ENCODE data around the gene GRPEL1.

Gene GRPEL1

DNA sequence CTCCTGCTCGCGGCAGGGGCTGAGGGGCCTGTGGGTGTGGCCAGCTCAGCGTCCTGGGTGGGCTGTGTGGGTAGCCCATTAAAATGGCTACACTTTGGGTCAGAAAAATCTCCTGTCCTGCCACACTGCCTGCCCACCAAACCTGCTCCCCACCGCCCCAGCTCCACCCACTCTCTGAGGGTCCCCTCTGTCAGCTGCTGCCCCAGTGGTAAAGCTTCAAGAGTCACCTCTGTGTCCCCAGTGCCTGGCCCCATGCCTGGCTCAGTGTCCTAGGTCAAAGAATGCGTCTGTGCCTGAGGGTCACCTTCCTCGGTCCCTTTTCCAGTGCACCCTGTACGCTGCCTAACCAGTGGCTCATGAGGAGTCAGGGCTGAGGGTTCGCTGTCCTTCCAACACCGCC, 49.6 kb downstream of the GRPEL1 start:
- no peak for TF ChIP-seq ESRRG (CRISPR knock-in tag; IDR thresholded peaks at IDR 0.05)
- TF ChIP-seq, protein P1, sequence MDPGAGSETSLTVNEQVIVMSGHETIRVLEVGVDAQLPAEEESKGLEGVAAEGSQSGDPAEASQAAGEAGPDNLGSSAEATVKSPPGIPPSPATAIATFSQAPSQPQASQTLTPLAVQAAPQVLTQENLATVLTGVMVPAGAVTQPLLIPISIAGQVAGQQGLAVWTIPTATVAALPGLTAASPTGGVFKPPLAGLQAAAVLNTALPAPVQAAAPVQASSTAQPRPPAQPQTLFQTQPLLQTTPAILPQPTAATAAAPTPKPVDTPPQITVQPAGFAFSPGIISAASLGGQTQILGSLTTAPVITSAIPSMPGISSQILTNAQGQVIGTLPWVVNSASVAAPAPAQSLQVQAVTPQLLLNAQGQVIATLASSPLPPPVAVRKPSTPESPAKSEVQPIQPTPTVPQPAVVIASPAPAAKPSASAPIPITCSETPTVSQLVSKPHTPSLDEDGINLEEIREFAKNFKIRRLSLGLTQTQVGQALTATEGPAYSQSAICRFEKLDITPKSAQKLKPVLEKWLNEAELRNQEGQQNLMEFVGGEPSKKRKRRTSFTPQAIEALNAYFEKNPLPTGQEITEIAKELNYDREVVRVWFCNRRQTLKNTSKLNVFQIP (CRISPR knock-in tag; IDR thresholded peaks at IDR 0.05; ENCODE audit: borderline replicate concordance, low read depth): no peak
- no peak for TF ChIP-seq TOX (CRISPR knock-in tag; IDR thresholded peaks at IDR 0.05; ENCODE audit: borderline replicate concordance)
- TF ChIP-seq CSDC2 (CRISPR knock-in tag; IDR thresholded peaks at IDR 0.05): no peak
- TF ChIP-seq ISL1 (CRISPR knock-in tag; IDR thresholded peaks at IDR 0.05): no peak
- TF ChIP-seq, protein P2, sequence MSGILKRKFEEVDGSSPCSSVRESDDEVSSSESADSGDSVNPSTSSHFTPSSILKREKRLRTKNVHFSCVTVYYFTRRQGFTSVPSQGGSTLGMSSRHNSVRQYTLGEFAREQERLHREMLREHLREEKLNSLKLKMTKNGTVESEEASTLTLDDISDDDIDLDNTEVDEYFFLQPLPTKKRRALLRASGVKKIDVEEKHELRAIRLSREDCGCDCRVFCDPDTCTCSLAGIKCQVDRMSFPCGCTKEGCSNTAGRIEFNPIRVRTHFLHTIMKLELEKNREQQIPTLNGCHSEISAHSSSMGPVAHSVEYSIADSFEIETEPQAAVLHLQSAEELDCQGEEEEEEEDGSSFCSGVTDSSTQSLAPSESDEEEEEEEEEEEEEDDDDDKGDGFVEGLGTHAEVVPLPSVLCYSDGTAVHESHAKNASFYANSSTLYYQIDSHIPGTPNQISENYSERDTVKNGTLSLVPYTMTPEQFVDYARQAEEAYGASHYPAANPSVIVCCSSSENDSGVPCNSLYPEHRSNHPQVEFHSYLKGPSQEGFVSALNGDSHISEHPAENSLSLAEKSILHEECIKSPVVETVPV (CRISPR knock-in tag; IDR thresholded peaks at IDR 0.05): no peak
- TF ChIP-seq ZNF8 (CRISPR knock-in tag; IDR thresholded peaks at IDR 0.05): no peak
- TF ChIP-seq ZNF565 (CRISPR knock-in tag; conservative IDR thresholded peaks at IDR 0.05; ENCODE audit: low read depth): no peak
- no peak for TF ChIP-seq ZFP30 (CRISPR knock-in tag; IDR thresholded peaks at IDR 0.05)
- no peak for TF ChIP-seq BACH2 (CRISPR knock-in tag; IDR thresholded peaks at IDR 0.05; ENCODE audit: borderline replicate concordance)
- TF ChIP-seq ZNF70 (CRISPR knock-in tag; IDR thresholded peaks at IDR 0.05): no peak
- TF ChIP-seq, protein P3, sequence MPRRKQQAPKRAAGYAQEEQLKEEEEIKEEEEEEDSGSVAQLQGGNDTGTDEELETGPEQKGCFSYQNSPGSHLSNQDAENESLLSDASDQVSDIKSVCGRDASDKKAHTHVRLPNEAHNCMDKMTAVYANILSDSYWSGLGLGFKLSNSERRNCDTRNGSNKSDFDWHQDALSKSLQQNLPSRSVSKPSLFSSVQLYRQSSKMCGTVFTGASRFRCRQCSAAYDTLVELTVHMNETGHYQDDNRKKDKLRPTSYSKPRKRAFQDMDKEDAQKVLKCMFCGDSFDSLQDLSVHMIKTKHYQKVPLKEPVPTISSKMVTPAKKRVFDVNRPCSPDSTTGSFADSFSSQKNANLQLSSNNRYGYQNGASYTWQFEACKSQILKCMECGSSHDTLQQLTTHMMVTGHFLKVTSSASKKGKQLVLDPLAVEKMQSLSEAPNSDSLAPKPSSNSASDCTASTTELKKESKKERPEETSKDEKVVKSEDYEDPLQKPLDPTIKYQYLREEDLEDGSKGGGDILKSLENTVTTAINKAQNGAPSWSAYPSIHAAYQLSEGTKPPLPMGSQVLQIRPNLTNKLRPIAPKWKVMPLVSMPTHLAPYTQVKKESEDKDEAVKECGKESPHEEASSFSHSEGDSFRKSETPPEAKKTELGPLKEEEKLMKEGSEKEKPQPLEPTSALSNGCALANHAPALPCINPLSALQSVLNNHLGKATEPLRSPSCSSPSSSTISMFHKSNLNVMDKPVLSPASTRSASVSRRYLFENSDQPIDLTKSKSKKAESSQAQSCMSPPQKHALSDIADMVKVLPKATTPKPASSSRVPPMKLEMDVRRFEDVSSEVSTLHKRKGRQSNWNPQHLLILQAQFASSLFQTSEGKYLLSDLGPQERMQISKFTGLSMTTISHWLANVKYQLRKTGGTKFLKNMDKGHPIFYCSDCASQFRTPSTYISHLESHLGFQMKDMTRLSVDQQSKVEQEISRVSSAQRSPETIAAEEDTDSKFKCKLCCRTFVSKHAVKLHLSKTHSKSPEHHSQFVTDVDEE (CRISPR knock-in tag; IDR thresholded peaks at IDR 0.05): no peak
- no peak for ATAC-seq

DNA sequence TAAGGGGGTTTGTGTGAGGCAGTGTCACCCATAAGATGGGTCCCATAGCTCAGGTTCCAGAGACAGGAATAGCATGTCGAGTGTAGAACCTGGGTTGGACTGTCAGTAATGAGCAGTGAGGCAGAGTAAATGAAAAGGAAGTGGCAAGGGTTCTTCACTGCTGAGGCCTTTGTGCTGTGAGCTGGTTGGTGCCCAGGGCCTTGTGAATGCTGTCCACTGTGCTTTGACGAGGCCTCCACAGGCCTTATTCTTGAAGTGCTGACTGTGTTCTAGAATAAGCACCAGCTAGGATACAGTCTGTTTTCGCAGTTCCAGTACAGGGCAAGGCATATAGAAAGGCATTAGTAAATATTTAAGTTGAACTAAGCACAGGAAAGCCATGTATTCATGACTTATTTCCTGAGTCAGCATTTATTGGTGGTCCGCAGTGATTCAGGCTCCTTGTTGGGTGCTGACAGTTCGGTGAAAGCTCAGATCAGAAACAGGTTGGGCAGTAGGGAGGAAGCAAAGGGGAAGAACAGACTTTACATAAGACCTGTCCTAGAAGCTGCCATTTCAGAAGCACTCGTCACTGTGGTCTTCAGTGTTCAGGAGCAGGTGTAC, 50.3 kb downstream of the GRPEL1 start:
- no peak for ATAC-seq
- TF ChIP-seq RARB (CRISPR knock-in tag; IDR thresholded peaks at IDR 0.05): no peak
- no peak for TF ChIP-seq CSDC2 (CRISPR knock-in tag; IDR thresholded peaks at IDR 0.05)
- no peak for TF ChIP-seq BACH2 (CRISPR knock-in tag; IDR thresholded peaks at IDR 0.05; ENCODE audit: borderline replicate concordance)
- no peak for TF ChIP-seq ARNTL (CRISPR knock-in tag; IDR thresholded peaks at IDR 0.05; ENCODE audit: borderline replicate concordance, low read depth)
- TF ChIP-seq ZNF565 (CRISPR knock-in tag; conservative IDR thresholded peaks at IDR 0.05; ENCODE audit: low read depth): no peak
- no peak for TF ChIP-seq ZC3H10 (CRISPR knock-in tag; IDR thresholded peaks at IDR 0.05)
- TF ChIP-seq GLIS3 (CRISPR knock-in tag; IDR thresholded peaks at IDR 0.05): no peak
- TF ChIP-seq, protein P1 (CRISPR knock-in tag; IDR thresholded peaks at IDR 0.05; ENCODE audit: borderline replicate concordance, low read depth): no peak
- TF ChIP-seq, protein P4, sequence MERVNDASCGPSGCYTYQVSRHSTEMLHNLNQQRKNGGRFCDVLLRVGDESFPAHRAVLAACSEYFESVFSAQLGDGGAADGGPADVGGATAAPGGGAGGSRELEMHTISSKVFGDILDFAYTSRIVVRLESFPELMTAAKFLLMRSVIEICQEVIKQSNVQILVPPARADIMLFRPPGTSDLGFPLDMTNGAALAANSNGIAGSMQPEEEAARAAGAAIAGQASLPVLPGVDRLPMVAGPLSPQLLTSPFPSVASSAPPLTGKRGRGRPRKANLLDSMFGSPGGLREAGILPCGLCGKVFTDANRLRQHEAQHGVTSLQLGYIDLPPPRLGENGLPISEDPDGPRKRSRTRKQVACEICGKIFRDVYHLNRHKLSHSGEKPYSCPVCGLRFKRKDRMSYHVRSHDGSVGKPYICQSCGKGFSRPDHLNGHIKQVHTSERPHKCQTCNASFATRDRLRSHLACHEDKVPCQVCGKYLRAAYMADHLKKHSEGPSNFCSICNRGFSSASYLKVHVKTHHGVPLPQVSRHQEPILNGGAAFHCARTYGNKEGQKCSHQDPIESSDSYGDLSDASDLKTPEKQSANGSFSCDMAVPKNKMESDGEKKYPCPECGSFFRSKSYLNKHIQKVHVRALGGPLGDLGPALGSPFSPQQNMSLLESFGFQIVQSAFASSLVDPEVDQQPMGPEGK (CRISPR knock-in tag; IDR thresholded peaks at IDR 0.05; ENCODE audit: borderline replicate concordance): no peak

DNA sequence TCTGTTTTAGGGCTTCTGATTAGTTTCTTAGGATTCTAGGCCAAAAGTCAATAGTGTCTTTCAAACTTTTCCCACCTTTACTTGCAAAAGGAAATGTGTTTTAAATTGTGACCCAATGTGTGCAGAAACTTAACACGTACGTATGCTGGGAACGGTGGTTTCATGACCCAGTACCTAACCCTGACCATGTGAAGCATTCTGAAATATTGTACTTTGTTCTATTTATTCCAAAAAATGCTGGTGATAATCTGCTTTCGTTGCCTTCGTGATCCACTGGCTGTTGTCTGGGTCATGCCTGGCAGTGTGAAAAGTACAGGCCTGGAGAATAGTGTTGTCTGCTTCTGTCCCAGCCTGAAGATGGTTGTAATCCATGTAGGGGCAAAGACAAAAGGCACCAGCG, 51.4 kb downstream of the GRPEL1 start:
- ATAC-seq: no peak
- TF ChIP-seq GLIS3 (CRISPR knock-in tag; IDR thresholded peaks at IDR 0.05): no peak
- TF ChIP-seq ZC3H10 (CRISPR knock-in tag; IDR thresholded peaks at IDR 0.05): no peak
- no peak for TF ChIP-seq RARB (CRISPR knock-in tag; IDR thresholded peaks at IDR 0.05)
- no peak for TF ChIP-seq ZNF8 (CRISPR knock-in tag; IDR thresholded peaks at IDR 0.05)
- TF ChIP-seq OSR1 (CRISPR knock-in tag; IDR thresholded peaks at IDR 0.05): no peak
- TF ChIP-seq TCF4 (CRISPR knock-in tag; IDR thresholded peaks at IDR 0.05; ENCODE audit: borderline replicate concordance): no peak
- TF ChIP-seq PPARA (CRISPR knock-in tag; IDR thresholded peaks at IDR 0.05; ENCODE audit: borderline replicate concordance): no peak
- TF ChIP-seq, protein P5, sequence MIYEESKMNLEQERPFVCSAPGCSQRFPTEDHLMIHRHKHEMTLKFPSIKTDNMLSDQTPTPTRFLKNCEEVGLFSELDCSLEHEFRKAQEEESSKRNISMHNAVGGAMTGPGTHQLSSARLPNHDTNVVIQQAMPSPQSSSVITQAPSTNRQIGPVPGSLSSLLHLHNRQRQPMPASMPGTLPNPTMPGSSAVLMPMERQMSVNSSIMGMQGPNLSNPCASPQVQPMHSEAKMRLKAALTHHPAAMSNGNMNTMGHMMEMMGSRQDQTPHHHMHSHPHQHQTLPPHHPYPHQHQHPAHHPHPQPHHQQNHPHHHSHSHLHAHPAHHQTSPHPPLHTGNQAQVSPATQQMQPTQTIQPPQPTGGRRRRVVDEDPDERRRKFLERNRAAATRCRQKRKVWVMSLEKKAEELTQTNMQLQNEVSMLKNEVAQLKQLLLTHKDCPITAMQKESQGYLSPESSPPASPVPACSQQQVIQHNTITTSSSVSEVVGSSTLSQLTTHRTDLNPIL (CRISPR knock-in tag; IDR thresholded peaks at IDR 0.05; ENCODE audit: low read depth): no peak
- no peak for TF ChIP-seq ESRRG (CRISPR knock-in tag; IDR thresholded peaks at IDR 0.05)
- no peak for TF ChIP-seq CSDC2 (CRISPR knock-in tag; IDR thresholded peaks at IDR 0.05)
- TF ChIP-seq, protein P3 (CRISPR knock-in tag; IDR thresholded peaks at IDR 0.05): no peak
- no peak for TF ChIP-seq ZNF565 (CRISPR knock-in tag; conservative IDR thresholded peaks at IDR 0.05; ENCODE audit: low read depth)

All from SK-N-SH treated with all-trans-retinoic acid at 6 μM for 48 hours (cell line).